Mesendoderm (in vitro differentiated cells): ENCODE measurements around the gene LTK.

ENCODE experiments used
- DNase-seq: peaks from one replicate; pipeline ENCODE4 v3.0.0; 2013
- H2AK5ac ChIP-seq: 2 replicates; pipeline ENCODE4 v1.6.1; 2013; ENCODE audit warnings: low read length, inconsistent platforms
- H2BK120ac ChIP-seq: 2 replicates; pipeline ENCODE4 v1.6.1; 2013; ENCODE audit warnings: low read depth, mild to moderate bottlenecking, low read length, moderate library complexity, mixed read lengths
- H2BK15ac ChIP-seq: replicated peaks from 2 replicates; pipeline ENCODE4 v1.6.1; 2013; ENCODE audit warnings: low read depth, mild to moderate bottlenecking, moderate library complexity
- H2BK5ac ChIP-seq: 2 replicates; pipeline ENCODE4 v1.6.1; 2013; ENCODE audit warnings: low read length, inconsistent platforms
- H3K18ac ChIP-seq: 2 replicates; pipeline ENCODE4 v1.6.1; 2013; ENCODE audit warnings: mild to moderate bottlenecking, low read length, mixed read lengths
- H3K23ac ChIP-seq: one replicate; pipeline ENCODE4 v1.6.1; 2013; ENCODE audit warnings: low read length
- H3K27ac ChIP-seq: 2 replicates; pipeline ENCODE4 v1.5.1; 2013; ENCODE audit warnings: low read depth, mild to moderate bottlenecking, inconsistent platforms, low read length, moderate library complexity
- H3K27me3 ChIP-seq: 2 replicates; pipeline ENCODE4 v1.6.1; 2013; ENCODE audit warnings: low read length, control low read depth, mild to moderate bottlenecking, inconsistent platforms; ENCODE audit not compliant: insufficient read depth, poor library complexity
- H3K36me3 ChIP-seq: 2 replicates; pipeline ENCODE4 v1.6.1; 2013; ENCODE audit warnings: low read length, inconsistent platforms; ENCODE audit not compliant: control insufficient read depth, insufficient read depth
- H3K4ac ChIP-seq: one replicate; pipeline ENCODE4 v1.6.1; 2013; ENCODE audit warnings: low read depth, mild to moderate bottlenecking, low read length, moderate library complexity
- H3K4me1 ChIP-seq: 2 replicates; pipeline ENCODE4 v1.6.1; 2013; ENCODE audit warnings: low read depth, low read length, inconsistent platforms; ENCODE audit not compliant: control insufficient read depth
- H3K4me2 ChIP-seq: 2 replicates; pipeline ENCODE4 v1.6.1; 2013; ENCODE audit warnings: low read length
- H3K4me3 ChIP-seq: 2 replicates; pipeline ENCODE4 v1.5.1; 2013; ENCODE audit warnings: mild to moderate bottlenecking, low read length
- H3K56ac ChIP-seq: one replicate; pipeline ENCODE4 v1.6.1; 2013; ENCODE audit warnings: low read length
- H3K79me1 ChIP-seq: 2 replicates; pipeline ENCODE4 v1.6.1; 2013; ENCODE audit warnings: low read length, inconsistent platforms
- H3K79me2 ChIP-seq: 2 replicates; pipeline ENCODE4 v1.6.1; 2013; ENCODE audit warnings: mild to moderate bottlenecking, low read length; ENCODE audit not compliant: control insufficient read depth, insufficient read depth
- H3K9ac ChIP-seq: 2 replicates; pipeline ENCODE4 v1.6.1; 2013; ENCODE audit warnings: low read length, inconsistent platforms
- H4K5ac ChIP-seq: one replicate; pipeline ENCODE4 v1.6.1; 2013; ENCODE audit warnings: low read length
- H4K8ac ChIP-seq: one replicate; pipeline ENCODE4 v1.6.1; 2013; ENCODE audit warnings: low read depth, mild to moderate bottlenecking, control low read depth, low read length, moderate library complexity
- WGBS: extraction: QIAGEN DNeasy Blood & Tissue Kit; methylation state at CpG from one replicate; pipeline ENCODE4 v1.1.7; 2013; ENCODE audit warnings: low lambda C conversion rate, missing lambda C conversion rate; ENCODE audit not compliant: insufficient coverage; ENCODE audit errors: extremely low coverage; 5-methylcytosine and 5-hydroxymethylcytosine counted together

The LTK gene

GRCh38 chr15:41545218-41545617 is 31.6 kb upstream of the LTK start:
- Histone ChIP-seq H4K5ac (no peak overlapping the region), H2AK5ac (no peak overlapping the region), H2BK5ac (no peak overlapping the region), H3K4me1 (no peaks in the 10 kb centered on the region), H3K9ac (no peak overlapping the region), H3K27me3 (no peaks in the 10 kb centered on the region), H3K4me2 (no peak overlapping the region), H3K36me3 (no peaks in the 10 kb centered on the region), H2BK120ac (no peak overlapping the region), H3K18ac (no peak overlapping the region), H3K56ac (no peak overlapping the region), H2BK15ac (no peak overlapping the region), H3K4ac (no peak overlapping the region), H3K79me2 (no peaks in the 10 kb centered on the region), H3K4me3 (no peak overlapping the region), H3K79me1 (peaks cover 3% of the 10 kb centered on the region), H4K8ac (no peak overlapping the region), H3K27ac (no peak overlapping the region), H3K23ac (no peak overlapping the region)
- no peak for DNase-seq
- WGBS, result no CpG with 5 or more reads among the region's 3 CpGs

- H3K18ac ChIP-seq, result no peak overlapping the region
- no peak overlapping the region for H3K23ac ChIP-seq
- no peak overlapping the region for H3K9ac ChIP-seq
- no peak for DNase-seq
- no peaks in the 10 kb centered on the region for H3K4me1 ChIP-seq
- no peak overlapping the region for H3K27ac ChIP-seq
- no peak overlapping the region for H2BK15ac ChIP-seq
- H3K27me3 ChIP-seq, result no peaks in the 10 kb centered on the region
- H3K79me2 ChIP-seq, result no peaks in the 10 kb centered on the region
- WGBS, result no CpG with 5 or more reads among the region's 15 CpGs
- no peaks in the 10 kb centered on the region for H3K36me3 ChIP-seq
- peaks cover 3% of the 10 kb centered on the region for H3K79me1 ChIP-seq
- H3K4me3 ChIP-seq, result no peak overlapping the region
- no peak overlapping the region for H4K5ac ChIP-seq
- no peak overlapping the region for H3K4ac ChIP-seq
- no peak overlapping the region for H2AK5ac ChIP-seq
- no peak overlapping the region for H2BK5ac ChIP-seq
- H4K8ac ChIP-seq, result no peak overlapping the region
- H3K56ac ChIP-seq, result peak overlapping the region; percentile 29
- H3K4me2 ChIP-seq, result no peak overlapping the region
- no peak overlapping the region for H2BK120ac ChIP-seq
Measured at GRCh38 chr15:41544650-41545015, 31.0 kb upstream of the LTK start.

GRCh38 chr15:41543521-41543870 is 29.9 kb upstream of the LTK start:
- no CpG with 5 or more reads among the region's 8 CpGs for WGBS
- H3K18ac ChIP-seq, result peak overlapping the region; percentile 77
- no peak overlapping the region for H2BK15ac ChIP-seq

GRCh38 chr15:41536866-41537265 is 23.2 kb upstream of the LTK start:
- peaks cover 2% of the 10 kb centered on the region for H3K36me3 ChIP-seq

More at GRCh38 chr15:41543521-41543870, 29.9 kb upstream of the LTK start:
- Histone ChIP-seq H3K27ac (peak overlapping the region; percentile 47), H4K5ac (no peak overlapping the region), H2BK120ac (no peak overlapping the region), H3K36me3 (no peaks in the 10 kb centered on the region), H3K4me2 (peak overlapping the region; percentile 67), H3K4me1 (no peaks in the 10 kb centered on the region), H4K8ac (no peak overlapping the region), H3K9ac (peak overlapping the region; percentile 95), H2AK5ac (no peak overlapping the region), H3K4me3 (peak overlapping the region; percentile 92), H3K79me2 (no peaks in the 10 kb centered on the region), H3K56ac (peak overlapping the region; percentile 90), H3K4ac (peak overlapping the region; percentile 43), H2BK5ac (no peak overlapping the region), H3K79me1 (peaks cover 3% of the 10 kb centered on the region), H3K23ac (no peak overlapping the region), H3K27me3 (no peaks in the 10 kb centered on the region)
- DNase-seq, result no peak

GRCh38 chr15:41535544-41535943 is 21.9 kb upstream of the LTK start:
- no peak overlapping the region for H3K4ac ChIP-seq
- H3K9ac ChIP-seq, result no peak overlapping the region
- H3K27me3 ChIP-seq, result no peaks in the 10 kb centered on the region
- no peak overlapping the region for H4K8ac ChIP-seq
- no peak overlapping the region for H4K5ac ChIP-seq
- no peak overlapping the region for H2BK120ac ChIP-seq
- no peak overlapping the region for H3K18ac ChIP-seq
- no peak overlapping the region for H3K27ac ChIP-seq
- peaks cover 6% of the 10 kb centered on the region for H3K36me3 ChIP-seq
- no peak overlapping the region for H3K56ac ChIP-seq
- WGBS, result no CpG with 5 or more reads among the region's 1 CpG
- H3K4me2 ChIP-seq, result no peak overlapping the region
- no peak overlapping the region for H2BK15ac ChIP-seq
- no peak overlapping the region for H2AK5ac ChIP-seq
- no peaks in the 10 kb centered on the region for H3K79me2 ChIP-seq
- H3K79me1 ChIP-seq, result no peaks in the 10 kb centered on the region
- no peak for DNase-seq
- H3K4me3 ChIP-seq, result no peak overlapping the region
- no peak overlapping the region for H3K23ac ChIP-seq
- H2BK5ac ChIP-seq, result no peak overlapping the region
- H3K4me1 ChIP-seq, result no peaks in the 10 kb centered on the region

More at GRCh38 chr15:41536866-41537265, 23.2 kb upstream of the LTK start:
- H3K4me2 ChIP-seq, result no peak overlapping the region
- no peaks in the 10 kb centered on the region for H3K79me2 ChIP-seq
- WGBS, result no CpG with 5 or more reads among the region's 11 CpGs
- no peak overlapping the region for H3K23ac ChIP-seq
- DNase-seq, result no peak
- H3K56ac ChIP-seq, result no peak overlapping the region
- H2AK5ac ChIP-seq, result no peak overlapping the region
- H3K4ac ChIP-seq, result no peak overlapping the region
- H3K9ac ChIP-seq, result no peak overlapping the region
- no peaks in the 10 kb centered on the region for H3K27me3 ChIP-seq
- no peaks in the 10 kb centered on the region for H3K4me1 ChIP-seq
- no peak overlapping the region for H2BK15ac ChIP-seq
- no peak overlapping the region for H4K8ac ChIP-seq
- H3K4me3 ChIP-seq, result no peak overlapping the region
- H3K27ac ChIP-seq, result no peak overlapping the region
- no peak overlapping the region for H2BK5ac ChIP-seq
- no peak overlapping the region for H2BK120ac ChIP-seq
- H3K79me1 ChIP-seq, result no peaks in the 10 kb centered on the region
- no peak overlapping the region for H3K18ac ChIP-seq
- H4K5ac ChIP-seq, result no peak overlapping the region

GRCh38 chr15:41530363-41530956 is 16.8 kb upstream of the LTK start:
- no peak overlapping the region for H2BK5ac ChIP-seq
- H3K79me1 ChIP-seq, result no peaks in the 10 kb centered on the region
- no peak overlapping the region for H3K9ac ChIP-seq
- H3K27me3 ChIP-seq, result no peaks in the 10 kb centered on the region
- no peak overlapping the region for H2AK5ac ChIP-seq
- H3K36me3 ChIP-seq, result peaks cover 23% of the 10 kb centered on the region
- H3K23ac ChIP-seq, result no peak overlapping the region
- H3K56ac ChIP-seq, result no peak overlapping the region
- no peaks in the 10 kb centered on the region for H3K79me2 ChIP-seq
- no peak overlapping the region for H3K4me3 ChIP-seq
- no peak overlapping the region for H3K4me2 ChIP-seq
- H2BK120ac ChIP-seq, result no peak overlapping the region
- WGBS, result no CpG with 5 or more reads among the region's 6 CpGs
- no peak overlapping the region for H4K8ac ChIP-seq
- DNase-seq, result no peak
- no peak overlapping the region for H3K27ac ChIP-seq
- H4K5ac ChIP-seq, result no peak overlapping the region
- no peak overlapping the region for H2BK15ac ChIP-seq
- no peak overlapping the region for H3K18ac ChIP-seq
- H3K4ac ChIP-seq, result no peak overlapping the region
- no peaks in the 10 kb centered on the region for H3K4me1 ChIP-seq
